COR-L47 (cell line): ENCODE results near the gene PIGL.

Source experiments
- DNase-seq: peaks from one replicate; lab custom pipeline; 2025; lab: John Stamatoyannopoulos, UW

The PIGL gene

DNA sequence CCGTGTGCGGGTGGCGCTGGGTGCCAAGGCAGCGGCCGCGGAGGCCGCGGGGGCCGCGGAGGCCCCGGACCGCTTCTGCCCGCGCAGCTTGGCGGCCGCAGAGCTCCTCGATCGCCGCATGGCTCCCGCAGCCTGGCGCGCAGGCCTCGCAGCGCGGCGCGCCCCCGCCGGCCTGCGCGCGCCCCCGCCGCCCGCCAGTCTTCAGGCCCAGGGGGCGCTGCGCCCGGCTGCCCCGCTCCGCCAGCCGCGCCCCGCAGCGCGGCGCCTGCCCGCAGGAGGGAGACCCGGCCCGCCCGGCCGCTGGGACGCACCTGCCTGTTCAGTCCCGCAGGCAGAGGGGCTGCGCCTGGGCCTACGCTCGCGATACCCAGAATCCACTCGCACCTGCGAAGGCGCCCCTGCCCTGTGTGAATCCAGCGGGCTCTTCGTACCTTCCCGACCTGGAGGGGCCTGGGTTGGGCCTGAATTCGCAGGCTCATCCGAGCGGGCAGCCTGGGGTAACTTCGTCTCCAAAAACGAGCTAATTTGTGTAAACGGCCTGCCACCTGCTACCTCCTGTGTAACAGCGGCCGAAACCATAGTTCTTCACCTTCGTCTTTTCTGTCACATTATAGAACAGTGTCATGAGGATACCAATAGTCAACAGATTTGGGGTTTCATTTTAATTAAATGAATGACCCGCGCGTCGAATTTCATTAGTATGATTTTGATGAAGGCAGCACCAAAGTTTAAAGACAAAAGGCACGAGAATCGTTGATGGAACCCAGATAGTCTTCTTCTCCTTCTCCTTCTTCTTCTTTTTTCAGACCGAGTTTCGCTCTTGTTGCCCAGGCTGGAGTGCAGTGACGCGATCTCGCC is 136.5 kb downstream of the PIGL start, which contains the start of gene CENPV:
TSS of gene CENPV (minus strand) at position 153 of the 858 bp plus-strand sequence. CDS start at position 120, 33 bp downstream.
- DNase-seq = peak; percentile 38

DNA sequence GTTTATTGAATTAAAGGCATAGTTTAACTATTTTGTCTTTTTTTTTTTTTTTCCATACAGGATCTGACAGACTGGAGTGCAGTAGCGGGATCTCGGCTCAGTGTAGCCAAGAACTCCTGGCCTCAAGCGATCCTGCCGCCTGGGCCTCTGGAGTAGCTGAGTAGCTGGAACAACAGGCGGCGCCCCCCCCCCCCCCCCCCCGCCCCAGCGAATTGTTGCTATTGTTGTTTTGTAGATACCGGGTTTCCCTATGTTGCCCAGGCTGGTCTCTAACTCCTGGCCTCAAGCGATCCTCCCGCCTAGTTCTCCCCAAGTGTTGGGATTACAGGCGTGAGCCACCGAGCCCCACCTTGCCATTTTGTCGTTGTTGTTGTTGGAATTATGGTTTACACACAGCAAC is 137.6 kb downstream of the PIGL start:
- no peak for DNase-seq

DNA sequence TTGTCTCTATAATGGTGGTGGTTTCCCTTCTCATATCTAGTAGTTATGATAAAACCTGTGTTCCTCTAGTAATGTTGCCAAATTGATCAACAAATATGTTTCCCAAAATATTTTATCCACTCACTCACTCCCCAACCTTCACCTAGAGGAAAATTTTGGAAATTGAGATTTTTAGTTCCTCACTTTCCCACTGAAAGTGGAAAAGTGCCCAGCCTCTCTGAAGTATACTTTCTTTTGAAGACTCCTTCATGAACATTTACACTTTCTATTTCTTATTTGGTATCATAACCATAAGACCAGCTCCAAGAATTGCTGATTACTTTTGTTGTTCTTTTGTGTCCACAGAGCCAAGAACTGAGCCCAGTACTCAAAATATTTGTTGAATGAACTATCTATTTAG is 141.4 kb downstream of the PIGL start:
- no peak for DNase-seq

DNA sequence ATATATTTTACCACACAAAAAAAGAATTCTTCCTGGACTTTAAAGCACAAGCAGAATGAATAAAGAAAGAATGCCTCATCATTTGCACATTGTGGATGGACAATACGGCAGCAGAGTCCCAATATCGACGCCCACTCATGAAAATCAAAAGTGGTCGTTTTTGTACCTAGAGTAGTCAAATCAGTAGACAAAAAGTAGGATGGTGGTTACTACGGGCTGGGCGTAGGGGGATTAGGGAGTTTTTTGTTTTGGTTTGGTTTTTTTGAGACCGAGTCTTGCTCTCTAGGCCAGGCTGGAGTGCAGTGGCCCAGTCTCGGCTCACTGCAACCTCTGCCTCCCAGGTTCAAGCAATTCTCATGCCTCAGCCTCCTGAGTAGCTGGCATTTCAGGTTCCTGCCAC is 144.9 kb downstream of the PIGL start:
- no peak for DNase-seq

DNA sequence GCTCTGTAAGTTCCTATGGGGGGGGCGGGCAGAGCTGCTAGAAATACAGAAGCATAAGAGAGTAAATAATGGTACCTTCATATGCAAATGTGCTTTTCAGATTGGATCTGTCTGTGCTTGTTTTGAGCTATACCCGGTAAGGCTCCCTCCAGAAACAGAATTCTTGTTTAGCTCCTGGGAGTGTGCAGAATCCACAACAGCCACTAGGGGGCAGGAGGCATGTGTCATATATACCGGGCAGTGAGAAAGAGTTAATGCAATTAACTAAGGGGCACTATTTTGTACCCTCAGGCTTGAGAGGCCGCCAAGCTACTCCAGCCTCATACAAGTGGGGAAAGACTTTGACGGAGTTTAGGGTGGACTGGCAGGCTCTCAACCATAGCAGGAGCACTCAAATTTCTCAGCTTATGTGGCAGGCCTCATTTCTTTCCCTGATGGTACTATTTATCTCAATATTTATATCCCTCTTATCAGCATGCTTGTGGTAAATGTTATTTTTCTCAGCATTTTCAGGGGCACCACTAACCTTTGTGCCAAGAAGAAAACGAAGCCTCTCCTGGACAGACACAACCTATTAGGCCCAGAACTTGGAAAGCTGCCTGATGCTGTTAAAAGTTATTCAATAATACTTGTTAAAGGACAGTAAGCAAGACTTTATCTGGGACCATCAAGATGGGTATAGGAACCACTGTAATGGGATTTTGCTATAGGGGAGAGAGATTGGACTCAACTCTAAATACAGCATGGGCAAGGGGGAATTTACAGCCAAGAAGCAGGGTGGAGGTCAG is 146.9 kb downstream of the PIGL start:
- DNase-seq = peak; percentile 34

DNA sequence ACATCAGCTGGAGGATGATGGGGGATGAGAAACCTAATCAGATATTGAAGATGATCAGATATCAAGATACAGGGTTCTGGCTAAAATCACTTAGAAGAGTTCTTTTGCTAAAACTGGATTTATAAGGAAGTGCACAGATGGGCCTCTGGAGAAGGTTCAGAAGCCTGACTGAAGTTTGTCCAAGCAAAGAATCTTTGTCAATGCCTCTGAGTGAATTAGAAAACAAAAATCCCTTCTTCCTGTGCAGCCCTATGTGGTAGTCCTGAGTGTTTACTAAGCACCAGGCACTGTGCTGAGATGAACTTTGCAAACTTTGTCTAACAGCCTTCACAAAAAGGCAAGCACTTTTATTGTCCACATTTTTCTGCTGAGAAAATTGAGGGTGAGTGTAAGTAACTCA is 147.6 kb downstream of the PIGL start:
- no peak for DNase-seq

DNA sequence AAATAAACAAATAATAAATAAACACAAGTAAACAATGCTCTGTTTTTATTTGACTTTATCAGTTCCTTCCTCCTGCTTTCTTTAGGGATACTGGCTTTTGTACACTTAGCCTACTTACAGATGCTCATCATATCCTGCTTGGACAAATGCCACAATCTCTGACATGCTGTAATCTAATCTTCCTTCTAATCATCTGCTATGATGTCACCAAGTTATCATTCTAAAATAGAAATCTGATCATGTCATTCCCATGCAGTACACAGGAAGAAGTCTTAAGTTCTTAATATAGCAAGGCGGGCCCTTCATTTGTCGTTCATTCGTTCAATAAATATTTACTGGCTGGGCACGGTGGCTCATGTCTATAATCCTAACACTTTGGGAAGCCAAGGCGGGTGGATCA is 154.7 kb downstream of the PIGL start:
- no peak for DNase-seq

DNA sequence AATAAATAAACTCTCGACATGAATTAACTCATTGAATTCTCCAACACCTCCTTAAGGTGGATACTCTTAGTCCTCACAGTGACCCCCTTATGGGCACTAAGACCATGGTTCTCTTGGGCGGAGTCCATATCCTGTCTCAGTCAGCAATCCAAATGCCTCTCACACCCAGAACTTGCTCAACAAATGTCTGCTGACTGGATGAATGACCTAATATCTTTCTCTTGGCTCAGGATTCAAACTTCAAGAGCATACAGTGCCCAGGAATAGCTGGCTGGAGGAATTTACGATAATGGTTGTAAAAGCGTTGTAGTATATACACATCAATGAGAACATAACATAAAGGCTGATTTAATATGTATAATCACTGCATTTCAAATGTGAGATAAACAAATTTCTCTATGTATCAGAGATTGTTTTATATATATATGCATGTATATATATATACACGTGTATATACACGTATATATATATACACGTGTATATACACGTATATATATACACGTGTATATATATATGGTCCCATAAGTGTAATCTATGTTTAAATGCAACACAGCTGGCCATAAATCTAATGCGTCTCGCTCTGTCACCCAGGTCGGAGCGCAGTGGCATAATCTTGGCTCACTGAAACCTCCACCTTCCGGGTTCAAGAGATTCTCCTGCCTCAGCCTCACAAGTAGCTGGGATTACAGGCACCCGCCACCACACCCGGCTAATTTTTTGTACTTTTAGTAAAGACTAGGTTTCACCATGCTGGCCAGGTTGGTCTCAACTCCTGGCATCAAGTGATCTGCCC is 157.3 kb downstream of the PIGL start:
- no peak for DNase-seq
